Hepatocyte (in vitro differentiated cells): ENCODE measurements around the gene DLGAP5.

Experiments
- CTCF ChIP-seq: fragments of 200-600 bp; sonication (generic); IDR thresholded peaks from 2 replicates; pipeline ENCODE4 v1.5.1; 2016; ENCODE audit warnings: antibody characterized with exemption, mild to moderate bottlenecking; ENCODE audit not compliant: poor library complexity
- EZH2 ChIP-seq: fragments of 200-600 bp; sonication (generic); IDR thresholded peaks from 2 replicates; pipeline ENCODE4 v1.6.1; 2016; ENCODE audit warnings: antibody characterized with exemption, mild to moderate bottlenecking, borderline replicate concordance
- EZH2phosphoT487 ChIP-seq: fragments of 200-600 bp; sonication (generic); IDR thresholded peaks from one replicate; pipeline ENCODE4 v1.6.1; 2018; ENCODE audit warnings: antibody characterized with exemption, mild to moderate bottlenecking, low read depth, moderate library complexity; ENCODE audit not compliant: unreplicated experiment, severe bottlenecking

GRCh38 chr14:55121628-55122439 lies 69.6 kb downstream of the DLGAP5 start:
- TF ChIP-seq CTCF (no peak), EZH2 (no peak), EZH2phosphoT487 (no peak)
